ENCODE results near the gene PPP4R4. TPM values are rescaled to one million over a fixed set of nuclear protein-coding genes. Genes with fewer than 3 reads are reported as not detected.

PPP4R4 gene
- polyA plus RNA-seq, 1 donor from 2014 or later: 4.8 TPM

GRCh38 chr14:94312481-94313246 lies 138.5 kb downstream of the PPP4R4 start:
- no peaks in the 10 kb centered on the region for H3F3A ChIP-seq (ENCODE audit: insufficient read depth, low read length, poor library complexity, severe bottlenecking)
- no peak overlapping the region for H3K4me3 ChIP-seq (ENCODE audit: low read length)
- no peaks in the 10 kb centered on the region for H4K20me1 ChIP-seq (ENCODE audit: insufficient read depth)
- H3K9ac ChIP-seq (ENCODE audit: low read length): no peak overlapping the region
- no peak overlapping the region for H3K4me2 ChIP-seq (ENCODE audit: low read length)
- H3K36me3 ChIP-seq (ENCODE audit: insufficient read depth, low read length): no peaks in the 10 kb centered on the region
- H3K79me2 ChIP-seq (replicated peaks; ENCODE audit: insufficient read depth, low read length): no peaks in the 10 kb centered on the region
- H3K27ac ChIP-seq (ENCODE audit: low read length): no peak overlapping the region
- no peaks in the 10 kb centered on the region for H3K9me2 ChIP-seq (ENCODE audit: insufficient read depth, low read length)
- H2AFZ ChIP-seq (ENCODE audit: low read depth, low read length): no peak overlapping the region
- TF ChIP-seq EP300 (conservative IDR thresholded peaks at IDR 0.05; ENCODE audit: poor library complexity, severe bottlenecking) (no peak), MXI1 (conservative IDR thresholded peaks at IDR 0.05; ENCODE audit: poor library complexity, severe bottlenecking) (no peak), SMC3 (conservative IDR thresholded peaks at IDR 0.05; ENCODE audit: poor library complexity) (no peak), POLR2AphosphoS5 (IDR thresholded peaks at IDR 0.05) (no peak), EZH2 (IDR thresholded peaks at IDR 0.05; ENCODE audit: borderline replicate concordance, insufficient read depth, low read length, poor library complexity, severe bottlenecking) (no peak)
- no peaks in the 10 kb centered on the region for H3K27me3 ChIP-seq (ENCODE audit: insufficient read depth, low read depth, low read length)
- peaks cover 3% of the 10 kb centered on the region for H3K9me3 ChIP-seq (ENCODE audit: low read length)

- H3K9me3 ChIP-seq (ENCODE audit: low read length): peaks cover 6% of the 10 kb centered on the region
- TF ChIP-seq CTCF (IDR thresholded peaks at IDR 0.05; ENCODE audit: poor library complexity, severe bottlenecking): no peak
- no peak for TF ChIP-seq RAD21 (conservative IDR thresholded peaks at IDR 0.05)
Measured at GRCh38 chr14:94313991-94314655, 140.0 kb downstream of the PPP4R4 start.

GRCh38 chr14:94314890-94315289 lies 140.8 kb downstream of the PPP4R4 start:
- Histone ChIP-seq H3K27me3 (ENCODE audit: insufficient read depth, low read depth, low read length) (no peaks in the 10 kb centered on the region), H3K4me2 (ENCODE audit: low read length) (no peak overlapping the region), H3K27ac (ENCODE audit: low read length) (no peak overlapping the region), H4K20me1 (ENCODE audit: insufficient read depth) (no peaks in the 10 kb centered on the region), H3K9me3 (ENCODE audit: low read length) (peaks cover 6% of the 10 kb centered on the region), H3K79me2 (replicated peaks; ENCODE audit: insufficient read depth, low read length) (no peaks in the 10 kb centered on the region), H2AFZ (ENCODE audit: low read depth, low read length) (no peak overlapping the region), H3K36me3 (ENCODE audit: insufficient read depth, low read length) (no peaks in the 10 kb centered on the region), H3K4me3 (ENCODE audit: low read length) (no peak overlapping the region), H3K9ac (ENCODE audit: low read length) (no peak overlapping the region), H3K9me2 (ENCODE audit: insufficient read depth, low read length) (no peaks in the 10 kb centered on the region), H3F3A (ENCODE audit: insufficient read depth, low read length, poor library complexity, severe bottlenecking) (no peaks in the 10 kb centered on the region)
- TF ChIP-seq SMC3 (conservative IDR thresholded peaks at IDR 0.05; ENCODE audit: poor library complexity): no peak
- no peak for TF ChIP-seq POLR2AphosphoS5 (IDR thresholded peaks at IDR 0.05)
- no peak for TF ChIP-seq TAF1 (IDR thresholded peaks at IDR 0.05; ENCODE audit: low read depth)
- no peak for TF ChIP-seq MXI1 (conservative IDR thresholded peaks at IDR 0.05; ENCODE audit: poor library complexity, severe bottlenecking)
- TF ChIP-seq RAD21 (conservative IDR thresholded peaks at IDR 0.05): no peak
- no peak for TF ChIP-seq EP300 (conservative IDR thresholded peaks at IDR 0.05; ENCODE audit: poor library complexity, severe bottlenecking)
- TF ChIP-seq REST (IDR thresholded peaks at IDR 0.05; ENCODE audit: borderline replicate concordance): no peak
- TF ChIP-seq EZH2 (IDR thresholded peaks at IDR 0.05; ENCODE audit: borderline replicate concordance, insufficient read depth, low read length, poor library complexity, severe bottlenecking): no peak
- TF ChIP-seq CTCF (IDR thresholded peaks at IDR 0.05; ENCODE audit: poor library complexity, severe bottlenecking): no peak

More at GRCh38 chr14:94313991-94314655, 140.0 kb downstream of the PPP4R4 start:
- H3K79me2 ChIP-seq (replicated peaks; ENCODE audit: insufficient read depth, low read length): no peaks in the 10 kb centered on the region
- no peaks in the 10 kb centered on the region for H3F3A ChIP-seq (ENCODE audit: insufficient read depth, low read length, poor library complexity, severe bottlenecking)
- no peaks in the 10 kb centered on the region for H3K36me3 ChIP-seq (ENCODE audit: insufficient read depth, low read length)
- H3K4me2 ChIP-seq (ENCODE audit: low read length): no peak overlapping the region
- H3K9me2 ChIP-seq (ENCODE audit: insufficient read depth, low read length): no peaks in the 10 kb centered on the region
- H3K27ac ChIP-seq (ENCODE audit: low read length): no peak overlapping the region
- no peaks in the 10 kb centered on the region for H4K20me1 ChIP-seq (ENCODE audit: insufficient read depth)
- no peak overlapping the region for H2AFZ ChIP-seq (ENCODE audit: low read depth, low read length)
- no peaks in the 10 kb centered on the region for H3K27me3 ChIP-seq (ENCODE audit: insufficient read depth, low read depth, low read length)
- no peak overlapping the region for H3K4me3 ChIP-seq (ENCODE audit: low read length)
- no peak overlapping the region for H3K9ac ChIP-seq (ENCODE audit: low read length)
